ENCODE measurements around the gene SENP3.
"Not testable (repeated sequence)": the region's sequence is repeated elsewhere in the genome, so short reads cannot be mapped to it uniquely, and the experiment has no call there.

Gene SENP3

DNA sequence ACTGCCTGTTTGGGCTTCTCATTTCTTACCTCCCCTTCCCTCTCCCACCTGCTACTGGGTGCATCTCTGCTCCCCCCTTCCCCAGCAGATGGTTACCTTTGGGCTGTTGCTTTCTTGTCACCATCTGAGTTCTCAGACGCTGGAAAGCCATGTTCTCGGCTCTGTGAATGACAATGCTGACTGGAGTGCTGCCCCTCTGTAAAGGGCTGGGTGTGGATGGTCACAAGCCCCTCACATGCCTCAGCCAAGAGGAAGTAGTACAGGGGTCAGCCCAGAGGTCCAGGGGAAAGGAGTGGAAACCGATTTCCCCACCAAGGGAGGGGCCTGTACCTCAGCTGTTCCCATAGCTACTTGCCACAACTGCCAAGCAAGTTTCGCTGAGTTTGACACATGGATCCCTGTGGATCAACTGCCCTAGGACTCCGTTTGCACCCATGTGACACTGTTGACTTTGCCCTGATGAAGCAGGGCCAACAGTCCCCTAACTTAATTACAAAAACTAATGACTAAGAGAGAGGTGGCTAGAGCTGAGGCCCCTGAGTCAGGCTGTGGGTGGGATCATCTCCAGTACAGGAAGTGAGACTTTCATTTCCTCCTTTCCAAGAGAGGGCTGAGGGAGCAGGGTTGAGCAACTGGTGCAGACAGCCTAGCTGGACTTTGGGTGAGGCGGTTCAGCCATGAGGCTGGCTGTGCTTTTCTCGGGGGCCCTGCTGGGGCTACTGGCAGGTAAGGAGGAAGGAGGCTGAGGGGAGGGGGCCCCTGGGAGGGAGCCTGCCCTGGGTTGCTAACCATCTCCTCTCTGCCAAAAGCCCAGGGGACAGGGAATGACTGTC lies 17.5 kb downstream of the SENP3 start, which contains the start of gene CD68:
CD68 (plus strand) TSS at position 638 of the 833 bp plus-strand sequence; CDS start at position 678, 40 bp downstream.
- no peak for DNase-seq

DNA sequence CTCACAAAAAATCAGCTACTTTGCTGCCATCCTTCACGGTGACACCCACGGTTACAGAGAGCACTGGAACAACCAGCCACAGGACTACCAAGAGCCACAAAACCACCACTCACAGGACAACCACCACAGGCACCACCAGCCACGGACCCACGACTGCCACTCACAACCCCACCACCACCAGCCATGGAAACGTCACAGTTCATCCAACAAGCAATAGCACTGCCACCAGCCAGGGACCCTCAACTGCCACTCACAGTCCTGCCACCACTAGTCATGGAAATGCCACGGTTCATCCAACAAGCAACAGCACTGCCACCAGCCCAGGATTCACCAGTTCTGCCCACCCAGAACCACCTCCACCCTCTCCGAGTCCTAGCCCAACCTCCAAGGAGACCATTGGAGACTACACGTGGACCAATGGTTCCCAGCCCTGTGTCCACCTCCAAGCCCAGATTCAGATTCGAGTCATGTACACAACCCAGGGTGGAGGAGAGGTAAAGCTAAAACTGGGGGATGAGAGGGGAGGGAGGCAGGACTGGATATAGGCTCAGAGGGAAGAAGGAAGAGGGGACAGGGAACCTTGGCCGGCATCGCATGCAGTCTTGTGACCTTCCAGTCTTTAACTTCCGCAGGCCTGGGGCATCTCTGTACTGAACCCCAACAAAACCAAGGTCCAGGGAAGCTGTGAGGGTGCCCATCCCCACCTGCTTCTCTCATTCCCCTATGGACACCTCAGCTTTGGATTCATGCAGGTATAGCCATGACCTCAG lies 18.3 kb downstream of the SENP3 start:
- DNase-seq = no peak

DNA sequence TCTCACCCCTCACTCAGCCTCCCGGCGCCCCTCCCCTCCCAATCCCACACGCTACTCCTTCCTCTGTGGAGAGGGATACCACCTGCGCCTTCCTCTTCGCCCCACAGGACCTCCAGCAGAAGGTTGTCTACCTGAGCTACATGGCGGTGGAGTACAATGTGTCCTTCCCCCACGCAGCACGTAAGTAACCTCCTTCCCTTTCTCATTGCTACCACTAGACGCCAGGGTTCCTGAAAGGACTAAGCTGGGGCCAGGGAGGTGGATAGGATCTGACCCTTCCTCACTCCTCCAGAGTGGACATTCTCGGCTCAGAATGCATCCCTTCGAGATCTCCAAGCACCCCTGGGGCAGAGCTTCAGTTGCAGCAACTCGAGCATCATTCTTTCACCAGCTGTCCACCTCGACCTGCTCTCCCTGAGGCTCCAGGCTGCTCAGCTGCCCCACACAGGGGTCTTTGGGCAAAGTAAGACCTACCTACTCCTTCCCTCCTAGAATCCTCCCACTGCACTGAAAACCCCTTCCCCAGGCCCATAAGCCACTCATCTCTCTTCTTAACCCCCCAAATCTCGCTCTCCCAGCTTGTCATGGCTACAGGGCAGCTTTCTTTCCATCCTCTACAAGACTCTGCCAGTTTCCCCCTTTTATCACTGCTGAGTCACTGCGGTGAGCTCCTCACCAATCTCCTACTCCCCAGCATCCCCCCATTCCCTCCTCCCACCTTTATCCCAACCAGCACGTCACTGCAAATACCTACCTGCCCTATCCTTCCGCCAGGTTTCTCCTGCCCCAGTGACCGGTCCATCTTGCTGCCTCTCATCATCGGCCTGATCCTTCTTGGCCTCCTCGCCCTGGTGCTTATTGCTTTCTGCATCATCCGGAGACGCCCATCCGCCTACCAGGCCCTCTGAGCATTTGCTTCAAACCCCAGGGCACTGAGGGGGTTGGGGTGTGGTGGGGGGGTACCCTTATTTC lies 19.2 kb downstream of the SENP3 start:
- no peak for DNase-seq

DNA sequence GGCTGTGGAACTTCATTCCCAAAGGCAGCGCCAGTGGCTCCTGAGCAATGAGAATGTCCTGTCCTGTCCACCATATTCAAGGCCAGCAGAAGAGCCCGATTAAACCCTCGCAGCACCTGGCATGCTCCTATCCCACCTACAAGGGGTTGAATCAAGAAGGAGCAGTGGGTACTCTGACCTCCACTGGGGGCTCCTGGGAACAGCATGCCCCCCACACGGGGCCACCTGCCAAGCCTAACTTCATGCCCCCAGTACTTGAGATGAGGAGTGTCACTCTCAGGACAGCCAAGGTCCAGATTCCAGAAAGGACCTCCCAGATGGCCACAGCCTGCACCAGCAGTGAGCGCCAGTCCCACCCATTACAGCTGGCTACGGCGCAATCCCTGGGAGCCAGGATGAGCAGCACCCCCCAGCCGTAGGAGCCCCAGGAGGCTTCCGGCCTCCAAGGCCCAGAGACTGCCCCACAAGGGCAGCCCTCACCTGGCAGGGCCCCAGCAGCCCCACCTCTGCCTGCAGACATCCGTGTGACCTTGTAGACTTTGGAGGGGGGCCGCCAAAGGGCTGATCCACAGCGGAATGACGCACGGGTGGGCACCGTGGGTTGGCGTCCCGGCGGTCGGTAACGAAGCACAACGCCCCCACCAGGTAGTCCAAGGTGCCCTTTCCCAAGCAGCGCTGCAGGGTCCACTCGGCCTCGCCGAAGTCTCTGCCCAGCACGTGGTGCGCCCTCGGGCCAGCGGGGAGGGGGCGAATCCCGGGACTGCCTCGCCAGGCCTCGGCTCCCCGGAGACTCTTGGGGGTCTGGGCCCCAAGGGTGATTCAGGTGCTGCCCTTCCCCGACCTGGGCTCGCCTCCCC lies 20.9 kb downstream of the SENP3 start:
- no peak for DNase-seq

DNA sequence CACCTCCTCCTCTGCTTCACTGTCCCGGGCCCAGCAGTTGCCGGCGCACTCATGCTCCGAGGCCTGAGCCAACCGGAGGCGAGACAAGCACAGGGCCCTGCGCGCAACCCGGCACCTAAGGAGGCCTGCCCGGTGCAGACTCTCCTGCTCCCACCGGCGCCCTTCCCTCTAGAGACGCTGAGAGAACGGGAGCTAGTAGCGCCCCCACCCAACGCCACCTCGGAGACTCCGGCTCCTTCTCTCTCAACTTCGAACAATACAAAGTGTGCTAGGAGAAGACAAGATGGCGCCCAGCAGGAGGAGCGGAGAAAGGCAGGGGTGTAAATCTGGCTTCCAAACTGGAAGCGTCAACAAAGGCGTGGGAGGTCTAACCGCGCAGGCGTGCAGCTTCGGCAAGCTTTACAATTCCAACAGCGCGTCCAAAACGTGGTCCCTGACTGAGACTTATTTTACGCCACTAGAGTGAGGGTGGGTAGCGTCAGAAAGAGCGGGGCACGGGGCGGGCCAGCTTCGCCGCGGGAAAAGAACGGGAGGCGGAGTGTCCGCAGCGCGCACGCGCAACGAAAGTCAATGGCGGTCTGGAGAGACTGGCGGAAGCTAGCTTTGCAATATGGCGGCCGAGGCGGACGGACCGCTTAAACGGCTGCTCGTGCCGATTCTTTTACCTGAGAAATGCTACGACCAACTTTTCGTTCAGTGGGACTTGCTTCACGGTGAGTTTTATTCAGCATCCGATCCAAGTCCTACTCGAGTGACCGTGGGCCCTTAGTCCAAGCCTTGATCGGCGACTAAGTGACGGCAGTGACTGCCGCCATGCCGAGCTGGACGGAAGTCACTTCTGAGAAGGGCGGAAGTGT lies 21.8 kb downstream of the SENP3 start, which contains the start of gene MPDU1:
MPDU1 (plus strand) TSS at position 600 of the 857 bp plus-strand sequence; CDS start at position 611, 11 bp downstream.
- peak; percentile 97 for DNase-seq

DNA sequence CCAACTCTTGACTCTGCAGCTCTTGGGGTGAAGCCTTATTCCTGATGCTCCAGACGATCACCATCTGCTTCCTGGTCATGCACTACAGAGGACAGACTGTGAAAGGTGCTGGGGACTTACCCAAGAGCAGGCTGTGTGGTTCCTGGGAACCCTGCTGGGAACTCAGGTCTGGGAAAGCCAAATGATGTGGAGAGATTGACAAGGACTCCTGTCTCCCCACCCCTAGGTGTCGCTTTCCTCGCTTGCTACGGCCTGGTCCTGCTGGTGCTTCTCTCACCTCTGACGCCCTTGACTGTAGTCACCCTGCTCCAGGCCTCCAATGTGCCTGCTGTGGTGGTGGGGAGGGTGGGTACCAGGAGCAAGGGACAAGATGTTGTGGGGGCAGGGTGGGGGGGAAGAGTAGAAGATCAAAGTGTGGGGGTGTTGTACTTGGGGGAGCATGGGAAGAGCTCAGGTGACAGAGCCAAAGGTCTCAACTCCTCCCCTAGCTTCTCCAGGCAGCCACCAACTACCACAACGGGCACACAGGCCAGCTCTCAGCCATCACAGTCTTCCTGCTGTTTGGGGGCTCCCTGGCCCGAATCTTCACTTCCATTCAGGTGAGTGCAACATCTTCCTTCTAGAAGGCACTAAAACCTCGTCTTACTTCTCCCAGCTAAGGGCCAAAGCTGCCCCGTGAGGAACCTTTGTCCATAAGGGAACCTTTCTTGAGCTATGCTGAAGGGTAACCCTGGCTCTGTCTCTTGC lies 25.1 kb downstream of the SENP3 start:
- DNase-seq = no peak

DNA sequence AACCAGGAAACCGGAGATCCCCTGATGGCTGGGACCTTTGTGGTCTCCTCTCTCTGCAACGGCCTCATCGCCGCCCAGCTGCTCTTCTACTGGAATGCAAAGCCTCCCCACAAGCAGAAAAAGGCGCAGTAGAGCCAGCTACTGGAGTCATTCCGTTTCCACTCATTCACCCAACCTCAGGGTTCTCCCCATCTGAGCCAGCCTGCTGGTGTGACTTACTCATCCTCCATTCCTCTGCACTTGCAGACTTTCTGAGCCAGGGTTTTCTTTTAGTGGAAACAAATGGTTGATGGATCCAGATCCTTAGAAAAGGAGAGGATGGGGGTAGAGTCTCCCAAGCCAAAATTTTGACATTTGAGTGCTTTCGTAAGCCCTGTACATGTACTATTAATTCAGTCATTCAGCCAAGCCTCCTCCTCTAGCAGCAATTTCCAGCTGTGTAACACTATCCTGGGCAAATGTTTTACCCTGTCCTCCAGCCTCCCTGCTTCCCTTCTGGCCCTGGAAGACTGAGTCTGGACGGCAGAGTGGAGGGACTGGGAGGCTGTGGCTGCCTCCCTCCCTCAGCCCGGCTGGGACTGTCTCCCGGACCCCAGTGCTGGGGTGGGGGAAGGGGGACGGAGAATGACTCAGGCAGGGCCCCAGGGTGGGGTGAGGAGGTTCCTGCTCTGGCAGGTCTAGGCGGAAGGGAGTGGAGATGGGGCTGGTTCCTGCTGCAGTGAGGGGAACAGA lies 25.9 kb downstream of the SENP3 start:
- no peak for DNase-seq

DNA sequence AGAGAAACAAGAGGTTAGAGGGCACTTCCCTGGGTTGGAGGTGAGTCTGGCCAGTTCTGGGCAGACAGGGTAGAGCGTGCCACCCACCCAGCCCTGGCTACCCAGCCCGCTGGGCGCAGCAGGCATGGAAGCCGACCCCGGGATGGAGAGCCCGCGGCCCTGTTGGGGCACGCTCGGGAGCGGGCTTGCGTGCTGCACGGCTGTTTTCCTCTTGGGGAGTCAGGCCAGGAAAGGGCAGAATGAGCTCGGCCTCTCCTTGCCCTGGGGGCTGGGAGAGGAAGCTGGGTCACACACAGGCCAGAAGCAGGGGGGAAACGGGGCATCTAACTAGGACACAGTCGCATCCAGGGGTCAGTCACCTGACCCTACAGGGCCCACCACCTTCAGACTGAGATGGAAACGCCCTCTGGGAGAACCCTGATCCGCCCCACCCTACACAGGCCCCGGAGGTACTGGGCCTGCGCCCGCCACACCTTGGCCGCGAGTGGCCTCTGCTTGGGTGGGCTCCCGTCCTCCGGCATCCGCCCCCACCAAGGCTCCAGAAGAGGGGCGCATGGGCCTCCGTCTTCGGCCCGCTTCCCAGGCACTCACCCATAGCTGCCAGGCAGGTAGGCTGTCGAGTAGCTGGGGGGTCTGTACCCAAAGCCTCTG lies 27.0 kb downstream of the SENP3 start:
- DNase-seq = no peak

DNA sequence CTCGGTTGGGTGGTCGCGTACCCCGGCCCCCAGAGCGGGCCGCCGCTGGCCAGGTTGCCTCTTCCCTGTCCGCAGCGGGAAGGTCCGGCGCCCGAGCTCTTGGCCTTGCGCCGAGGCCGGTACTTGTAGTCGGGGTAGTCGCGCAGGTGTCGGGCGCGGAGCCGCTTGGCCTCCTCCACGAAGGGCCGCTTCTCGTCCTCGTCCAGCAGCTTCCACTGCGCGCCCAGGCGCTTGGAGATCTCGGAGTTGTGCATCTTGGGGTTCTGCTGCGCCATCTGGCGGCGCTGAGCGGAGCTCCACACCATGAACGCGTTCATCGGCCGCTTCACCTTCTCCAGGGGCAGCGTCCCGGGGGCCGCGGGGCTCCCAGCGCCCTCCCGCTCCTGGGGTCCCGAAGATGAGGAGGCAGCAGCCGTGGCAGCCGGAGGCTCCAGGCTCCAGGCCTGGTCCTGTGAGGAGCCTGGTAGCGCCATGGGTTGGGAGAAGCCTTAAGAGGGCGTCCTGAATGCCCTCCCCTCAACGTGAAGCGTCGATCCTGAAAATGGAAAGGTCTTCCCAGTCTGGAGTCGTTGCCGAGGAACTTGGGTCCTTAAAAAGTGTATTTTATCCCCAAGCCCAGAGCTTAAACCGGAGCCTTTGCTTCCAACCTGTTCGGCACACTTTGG lies 27.6 kb downstream of the SENP3 start:
- no peak for DNase-seq

DNA sequence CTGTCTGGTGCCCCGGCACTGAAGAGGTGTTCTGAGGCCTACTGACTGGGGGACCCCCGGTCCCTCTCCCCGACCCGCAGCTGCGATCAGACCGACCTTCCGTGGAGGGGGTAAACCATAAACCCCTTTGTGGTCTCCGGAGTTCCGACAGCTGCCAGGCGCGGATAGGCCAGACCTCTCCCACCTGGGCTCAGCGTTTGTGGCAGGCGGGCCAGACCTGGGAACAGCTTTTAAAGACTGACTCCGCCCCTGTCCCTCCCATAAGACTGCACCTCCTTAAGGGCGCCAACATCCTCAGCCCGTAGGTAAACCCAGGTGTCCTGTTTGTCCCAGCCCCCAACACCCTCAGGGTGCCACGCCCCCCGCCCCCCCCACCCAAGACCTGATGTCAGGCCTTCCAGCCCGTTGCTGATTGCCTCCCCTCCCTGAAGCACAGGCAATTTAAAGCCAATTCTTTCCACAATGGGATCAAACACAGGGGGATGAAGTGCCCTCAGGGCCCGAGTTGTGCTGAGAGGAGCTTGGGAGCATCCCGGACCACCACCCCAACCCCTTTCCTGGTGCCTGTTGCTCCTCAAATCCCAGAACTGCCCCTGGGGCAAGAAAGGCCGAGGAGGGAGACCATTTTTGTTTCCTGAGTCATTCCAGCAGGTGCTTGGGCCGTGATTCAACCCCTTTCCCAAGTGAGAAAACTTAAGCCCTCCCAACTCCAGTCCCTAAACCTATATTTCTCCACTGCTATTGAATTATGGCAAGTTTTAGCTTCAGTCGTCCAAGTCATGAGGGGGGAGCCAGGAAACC lies 28.4 kb downstream of the SENP3 start, which contains the start of gene SOX15:
SOX15 (minus strand) TSS at position 204 of the 801 bp plus-strand sequence. CDS start 418 bp downstream, outside the sequence.
- DNase-seq = no peak

DNA sequence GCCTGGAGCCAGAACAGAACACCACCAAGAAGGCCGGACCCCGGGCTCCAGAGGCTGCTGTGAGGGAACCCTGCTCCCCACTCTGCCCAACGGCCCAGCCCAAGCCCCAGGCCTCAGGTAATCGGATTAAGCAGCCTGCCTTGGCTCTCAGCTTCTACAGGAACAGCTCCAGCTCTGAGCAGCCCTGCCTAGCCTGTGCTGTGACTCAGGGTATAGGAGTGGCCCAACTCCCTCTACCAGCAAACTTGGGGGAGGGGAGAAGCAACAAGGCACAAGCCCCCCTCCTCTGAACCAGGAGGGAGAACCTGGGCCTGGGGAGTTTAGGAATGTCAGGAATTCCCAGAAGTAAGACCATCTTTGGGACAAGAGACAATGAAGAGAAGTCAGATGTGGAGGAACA lies 29.0 kb downstream of the SENP3 start:
- DNase-seq = no peak

DNA sequence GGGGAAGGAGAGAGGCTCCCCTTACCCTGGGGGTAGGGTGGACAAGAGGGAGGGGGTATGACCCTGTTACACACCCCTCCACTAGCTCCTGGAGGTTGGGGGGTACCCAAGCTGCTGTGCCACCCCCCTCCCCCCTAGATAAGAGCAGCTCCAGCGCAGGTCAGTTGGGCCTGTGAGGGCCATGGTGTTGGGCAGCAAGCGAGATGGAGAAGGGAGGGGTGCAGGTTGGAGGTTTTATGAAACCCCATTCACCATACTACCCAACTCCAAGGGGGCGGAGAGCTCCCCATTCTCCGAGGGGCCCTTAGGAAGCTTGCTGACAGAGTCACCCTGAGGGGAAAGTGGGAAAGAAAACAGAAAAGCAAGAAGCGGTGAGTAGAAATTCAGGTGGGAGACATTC lies 29.9 kb downstream of the SENP3 start:
- no peak for DNase-seq

DNA sequence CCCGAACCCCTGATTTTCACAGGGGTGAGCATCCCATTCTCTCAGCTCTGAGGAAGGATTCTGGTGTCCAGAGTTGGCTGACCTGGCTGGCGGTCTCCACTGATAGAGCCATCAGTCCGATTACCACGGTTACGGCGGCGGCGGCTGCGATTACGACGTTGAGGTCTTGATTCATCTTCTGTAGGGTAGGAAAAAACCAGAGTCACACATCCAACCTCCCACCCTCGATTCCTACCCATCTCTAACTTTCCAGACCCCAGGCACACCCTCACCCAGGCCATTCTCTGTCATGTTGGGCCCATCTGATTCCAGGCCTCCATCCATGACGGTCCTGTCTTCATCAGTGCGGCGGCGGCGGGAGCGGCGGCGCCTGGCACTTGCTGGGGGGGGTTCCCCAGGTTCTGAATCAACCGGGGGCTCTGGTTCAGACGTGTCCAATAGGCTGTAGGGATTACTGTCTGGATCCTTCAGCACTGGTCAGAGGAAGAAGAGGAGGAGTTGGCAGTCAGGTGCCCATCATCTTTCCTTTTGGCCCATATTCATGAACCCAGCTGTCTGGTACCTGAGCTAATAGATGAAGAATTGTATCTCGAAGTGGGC lies 30.8 kb downstream of the SENP3 start:
- DNase-seq = no peak

DNA sequence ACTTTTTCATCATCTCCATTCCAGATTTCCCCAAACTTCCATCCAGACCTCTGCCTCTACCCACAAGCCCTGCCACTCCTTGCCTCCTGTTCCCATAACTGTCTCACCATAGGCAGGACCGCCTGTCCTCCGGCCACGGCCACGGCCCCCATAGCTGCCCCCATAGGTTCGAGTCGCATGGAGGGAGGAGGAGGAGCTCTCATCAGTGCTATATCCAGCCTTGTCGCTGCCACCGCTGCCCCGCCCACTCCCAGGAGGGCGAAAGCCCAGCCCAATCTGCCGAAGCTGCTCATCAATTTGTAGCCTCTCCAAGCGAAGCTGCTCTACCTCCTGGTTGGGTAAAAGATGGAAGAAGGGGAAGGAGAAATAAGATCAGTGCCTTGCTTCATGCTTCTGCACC lies 31.6 kb downstream of the SENP3 start:
- no peak for DNase-seq

DNA sequence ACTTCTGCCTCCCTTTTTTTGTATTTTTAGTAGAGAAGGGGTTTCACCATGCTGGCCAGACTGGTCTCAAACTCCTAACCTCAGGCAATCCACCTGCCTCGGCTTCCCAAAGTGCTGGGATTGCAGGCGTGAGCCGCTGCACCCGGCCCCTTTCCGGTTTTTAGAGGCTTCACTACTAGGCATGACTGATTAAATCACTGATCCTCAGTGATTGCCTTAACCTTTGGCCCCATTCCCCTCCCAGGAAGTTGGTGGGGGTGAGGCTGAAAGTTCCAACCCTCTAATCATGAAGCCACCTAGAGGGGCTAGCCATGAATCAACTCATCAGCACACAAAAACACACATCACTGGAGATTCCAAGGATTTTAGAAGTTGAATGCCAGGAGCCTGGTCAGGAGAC lies 35.8 kb downstream of the SENP3 start:
- DNase-seq = not testable (repeated sequence)

DNA sequence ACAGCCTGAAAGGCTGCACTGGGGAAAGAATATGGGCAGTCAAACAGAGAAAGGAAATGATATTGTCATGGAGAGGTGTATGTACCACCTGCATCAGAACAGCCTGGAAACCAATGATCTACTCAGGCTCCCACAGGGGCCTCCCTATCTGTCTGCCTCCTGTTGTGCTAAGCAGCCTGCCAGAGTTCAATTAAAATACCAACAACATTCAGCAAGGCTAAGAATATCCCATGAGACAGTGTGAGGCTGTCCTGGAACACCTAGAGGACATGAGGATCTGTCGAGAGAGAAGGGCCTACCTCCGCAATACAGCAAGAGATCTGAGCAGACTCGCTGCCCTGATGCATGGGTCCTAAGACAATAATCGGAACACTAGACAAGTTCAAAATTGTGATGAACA lies 44.6 kb downstream of the SENP3 start:
- DNase-seq = no peak

DNA sequence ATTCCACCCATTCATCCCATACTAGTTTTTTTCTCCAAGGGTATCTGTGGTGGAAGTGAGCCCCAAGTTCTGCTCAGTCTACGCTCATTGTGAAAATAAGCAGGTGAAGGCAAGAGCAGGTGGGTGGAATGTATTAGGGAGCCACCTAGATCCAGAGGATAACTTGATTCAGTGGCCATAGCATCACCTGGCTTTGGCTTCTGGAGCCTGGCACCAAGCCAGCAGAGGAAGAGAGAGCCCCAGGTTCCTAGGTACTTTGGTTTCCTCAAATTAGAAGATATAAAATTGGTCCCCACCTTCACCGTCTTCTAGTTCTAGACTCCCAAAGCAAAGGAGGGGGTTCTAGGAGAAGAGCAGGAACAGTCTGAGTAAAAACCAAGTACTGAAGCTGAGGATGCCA lies 48.9 kb downstream of the SENP3 start:
- no peak for DNase-seq
